ENCODE results near the gene L1CAM. TPM values are rescaled to one million over a fixed set of nuclear protein-coding genes. Genes with fewer than 3 reads are reported as not detected.
A peak's percentile ranks its signal among the peaks of the same experiment; 100 is the strongest.

L1CAM gene
- total and polyA plus RNA-seq, 2 of the 8 experiments (the other 6 are each of a cell fraction or from before 2014, with no cell fraction given): 11.0 to 43.0 TPM

GRCh38 chrX:153900831-153901752 lies 15.1 kb upstream of the L1CAM start:
- DNase-seq (ENCODE audit: low read depth in 1 of 2, low spot score in 2 of 2) (no peak), FAIRE-seq (no peak)
- Histone ChIP-seq H3K56ac (replicated peaks; ENCODE audit: insufficient read length, low read depth, low read length) (no peak overlapping the region), H3K79me2 (ENCODE audit: control insufficient read depth in 1 of 2, insufficient read depth in 2 of 2, low read length in 2 of 2) (no peaks in the 10 kb centered on the region), H3K14ac (ENCODE audit: insufficient read length) (no peak overlapping the region), H3K18ac (ENCODE audit: extremely low read depth, low read length) (no peak overlapping the region; the same call in 1 of the 2 replicates), H4K8ac (ENCODE audit: extremely low read depth, insufficient read depth, low read length) (no peak overlapping the region), H3K4me3 (ENCODE audit: extremely low read depth in 1 of 4, insufficient read depth in 2 of 4, low read depth in 3 of 4, low read length in 4 of 4) (no peak overlapping the region), H3K27ac (ENCODE audit: low read depth, low read length) (no peak overlapping the region), H3K4ac (replicated peaks; ENCODE audit: insufficient read length, low read depth, low read length) (no peak overlapping the region), H3K23me2 (ENCODE audit: low read depth, low read length) (peaks cover 3% of the 10 kb centered on the region; the same call in 1 of the 2 replicates), H4K91ac (replicated peaks; ENCODE audit: insufficient read length, low read length) (peak overlapping the region; percentile 95), H3K9me3 (ENCODE audit: insufficient read depth in 2 of 2, low read depth in 1 of 2, low read length in 1 of 2) (no peaks in the 10 kb centered on the region), H2AK5ac (ENCODE audit: low read depth, low read length) (no peak overlapping the region), H2BK5ac (ENCODE audit: low read depth, low read length) (peak overlapping the region; percentile 78), H2AFZ (ENCODE audit: low read length) (no peak overlapping the region), H2BK120ac (replicated peaks; ENCODE audit: low read depth, low read length) (no peak overlapping the region), H2BK20ac (ENCODE audit: low read length) (no peak overlapping the region), H3K36me3 (ENCODE audit: control insufficient read depth in 2 of 4, insufficient read depth in 4 of 4, low read length in 3 of 4) (no peaks in the 10 kb centered on the region), H3K79me1 (ENCODE audit: low read depth, low read length) (no peaks in the 10 kb centered on the region), H2BK12ac (ENCODE audit: low read depth, low read length) (peak overlapping the region; percentile 95; the same call in 1 of the 2 replicates), H2BK15ac (ENCODE audit: low read length) (no peak overlapping the region), H3K27me3 (replicated peaks in 1 of 4; ENCODE audit: control insufficient read depth in 3 of 4, extremely low read depth in 1 of 4, insufficient read depth in 3 of 4, low read length in 3 of 4) (no peaks in the 10 kb centered on the region), H3K4me1 (replicated peaks in 1 of 4; ENCODE audit: control insufficient read depth in 3 of 4, insufficient read depth in 4 of 4, low read length in 3 of 4) (peaks cover 0 to 12% (median 0%) of the 10 kb centered on the region in 4 experiments; a peak in 1 of 7 replicates), H4K20me1 (replicated peaks in 1 of 2; ENCODE audit: control insufficient read depth in 1 of 2, insufficient read depth in 2 of 2, low read length in 2 of 2) (peaks cover 0 to 4% of the 10 kb centered on the region in 2 experiments), H3K9ac (replicated peaks in 1 of 4; ENCODE audit: extremely low read depth in 1 of 4, low read depth in 3 of 4, low read length in 3 of 4) (no peak overlapping the region), H4K5ac (ENCODE audit: insufficient read length, low read depth, low read length) (no peak overlapping the region), H3K23ac (ENCODE audit: insufficient read length) (no peak overlapping the region), H3K4me2 (ENCODE audit: insufficient read depth in 1 of 2, low read depth in 2 of 2, low read length in 2 of 2) (no peak overlapping the region)
- ChIA-PET POLR2A (ENCODE audit: partially characterized antibody) (interaction anchor here (0.6 to 0.9 kb wide), 2 partner anchors 18 to 429 kb away, joined by 3 to 4 read pairs; no protein-coding TSS in a partner anchor), CTCF (ENCODE audit: partially characterized antibody) (interaction anchor here (0.8 to 1.6 kb wide), 5 partner anchors 9 to 46 kb away, joined by 3 to 6 read pairs (median 4); no protein-coding TSS in a partner anchor)
- WGBS, 2 experiments (ENCODE audit: extremely low coverage in 1 of 2, insufficient coverage in 1 of 2, insufficient read length in 1 of 2, insufficient replicate concordance in 2 of 2, low coverage in 1 of 2, low lambda C conversion rate in 2 of 2, missing lambda C conversion rate in 1 of 2): 57 to 95% methylated on average over 4 to 15 of the region's 26 CpGs
- TF ChIP-seq ATF2 (IDR thresholded peaks at IDR 0.05; ENCODE audit: low read length) (no peak), RFX5 (IDR thresholded peaks at IDR 0.05; ENCODE audit: borderline replicate concordance, low read depth, low read length) (no peak), RBBP5 (IDR thresholded peaks at IDR 0.05; ENCODE audit: borderline replicate concordance, low read depth, low read length) (no peak), SP2 (IDR thresholded peaks at IDR 0.05; ENCODE audit: low read length) (no peak), CTBP2 (IDR thresholded peaks at IDR 0.05; ENCODE audit: borderline replicate concordance, insufficient read depth, insufficient read length, low read length) (no peak), CREB1 (IDR thresholded peaks at IDR 0.05) (no peak), BCL11A (IDR thresholded peaks at IDR 0.05; ENCODE audit: low read depth in 2 of 2, low read length in 2 of 2) (no peak), TCF12 (IDR thresholded peaks at IDR 0.05; ENCODE audit: low read depth, low read length) (no peak), TBP (IDR thresholded peaks at IDR 0.05; ENCODE audit: low read depth, low read length) (no peak), GABPA (IDR thresholded peaks at IDR 0.05; ENCODE audit: borderline replicate concordance, insufficient read depth, low read length) (no peak)
